Rectal smooth muscle tissue (tissue), 1 donor: ENCODE results near the gene SLIT2.

Experiments used
- H3K27ac ChIP-seq: one replicate; pipeline ENCODE4 v1.7.0; 2013; ENCODE audit warnings: low read depth, low read length, inconsistent platforms
- H3K27me3 ChIP-seq: one replicate; pipeline ENCODE4 v1.7.0; 2013; ENCODE audit warnings: low read length; ENCODE audit not compliant: control insufficient read depth, insufficient read depth
- H3K36me3 ChIP-seq: one replicate; pipeline ENCODE4 v1.7.0; 2013; ENCODE audit warnings: low read length; ENCODE audit not compliant: control insufficient read depth, insufficient read depth
- H3K4me1 ChIP-seq: one replicate; pipeline ENCODE4 v1.7.0; 2013; ENCODE audit warnings: low read length; ENCODE audit not compliant: control insufficient read depth, insufficient read depth
- H3K4me3 ChIP-seq: one replicate; pipeline ENCODE4 v1.7.0; 2013; ENCODE audit warnings: low read length
- H3K9ac ChIP-seq: one replicate; pipeline ENCODE4 v1.7.0; 2013; ENCODE audit warnings: low read length

SLIT2 gene

DNA sequence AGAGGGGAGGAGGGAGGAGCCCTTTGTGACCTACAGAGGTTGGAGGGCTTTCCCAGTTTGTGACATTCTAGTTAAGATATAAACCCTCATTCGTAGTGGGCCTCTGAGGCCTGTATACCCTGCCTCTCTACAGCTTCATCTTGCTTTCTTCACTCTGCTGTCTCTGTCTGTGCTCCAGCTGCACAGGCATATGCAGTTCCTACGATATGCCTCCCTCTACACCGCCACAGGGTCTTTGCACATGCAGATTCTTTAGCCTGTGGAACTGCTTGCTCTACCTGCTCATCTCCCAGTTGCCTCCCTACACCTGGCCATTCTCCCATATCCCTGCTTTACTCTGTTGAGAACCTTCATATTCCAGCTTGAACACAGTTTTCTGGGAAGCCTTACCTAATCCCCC, 38.1 kb downstream of the SLIT2 start:
- no peak overlapping the region for H3K9ac ChIP-seq

DNA sequence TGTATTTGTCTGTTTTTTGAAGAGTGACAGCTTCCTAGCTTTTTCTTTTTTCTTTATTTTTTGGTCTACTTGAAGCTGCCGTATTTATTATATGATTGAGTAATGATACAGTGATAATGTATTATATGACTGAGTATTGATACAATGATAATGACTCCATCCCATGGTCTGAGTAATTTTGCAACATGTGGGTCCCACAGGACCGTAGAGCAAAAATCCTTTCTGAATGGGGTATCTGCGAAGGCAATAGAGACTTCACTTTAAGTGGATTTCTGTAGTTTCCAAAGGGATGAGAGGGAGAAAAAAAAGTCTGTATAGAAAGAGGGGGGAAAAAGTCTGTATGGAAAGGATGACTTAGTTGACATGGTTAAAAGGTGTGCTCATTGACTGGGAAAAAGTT, 41.0 kb downstream of the SLIT2 start:
- H3K4me1 ChIP-seq, result no peaks in the 10 kb centered on the region
- H3K27me3 ChIP-seq, result no peaks in the 10 kb centered on the region
- no peak overlapping the region for H3K9ac ChIP-seq
- H3K27ac ChIP-seq, result no peak overlapping the region
- H3K4me3 ChIP-seq, result no peak overlapping the region
- no peaks in the 10 kb centered on the region for H3K36me3 ChIP-seq

More for the DNA sequence above, 38.1 kb downstream of the SLIT2 start:
- Histone ChIP-seq H3K27me3 (no peaks in the 10 kb centered on the region), H3K4me1 (peaks cover under 1% of the 10 kb centered on the region), H3K4me3 (no peak overlapping the region), H3K27ac (no peak overlapping the region), H3K36me3 (no peaks in the 10 kb centered on the region)

DNA sequence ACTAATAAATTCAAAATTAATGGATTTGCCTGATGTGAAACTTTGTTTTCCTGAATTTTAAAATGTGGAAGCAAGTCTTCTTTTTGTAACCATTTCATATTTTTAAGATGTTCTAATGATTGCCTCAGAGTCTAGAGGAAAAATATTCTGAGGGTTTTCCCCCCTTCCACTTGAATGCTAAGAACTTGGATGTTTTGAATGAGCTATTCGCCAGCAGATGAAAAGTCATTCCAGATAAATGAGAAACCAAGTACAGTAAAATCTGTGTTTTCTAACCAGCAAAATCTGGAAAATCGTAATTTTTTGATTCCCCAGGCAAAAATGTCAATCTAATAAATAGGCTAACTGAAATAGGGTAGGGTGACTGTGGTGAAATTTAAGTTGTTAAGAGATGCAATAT, 45.6 kb downstream of the SLIT2 start:
- H3K27me3 ChIP-seq, result no peaks in the 10 kb centered on the region
- H3K36me3 ChIP-seq, result no peaks in the 10 kb centered on the region
- no peaks in the 10 kb centered on the region for H3K4me1 ChIP-seq
- H3K4me3 ChIP-seq, result no peak overlapping the region
- H3K9ac ChIP-seq, result no peak overlapping the region
- H3K27ac ChIP-seq, result no peak overlapping the region

DNA sequence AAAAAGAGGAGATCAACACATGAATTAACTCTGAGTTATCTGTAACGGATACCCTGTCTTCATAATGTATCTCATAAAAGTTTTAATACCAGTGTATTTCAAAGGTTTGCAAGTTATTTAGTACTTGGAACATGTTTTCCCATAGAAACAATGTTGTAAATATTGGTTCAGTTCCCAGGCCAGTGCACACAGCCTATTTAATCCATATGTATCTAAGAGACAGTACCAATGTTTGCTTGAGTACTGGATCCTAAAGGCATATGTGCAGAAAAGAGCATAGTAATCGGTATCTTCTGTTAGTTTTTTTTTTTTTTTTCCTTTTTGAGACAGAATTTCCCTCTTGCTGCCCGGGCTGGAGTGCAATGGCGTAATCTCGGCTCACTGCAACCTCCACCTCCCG, 46.1 kb downstream of the SLIT2 start:
- Histone ChIP-seq H3K9ac (no peak overlapping the region), H3K36me3 (no peaks in the 10 kb centered on the region), H3K4me3 (no peak overlapping the region), H3K27me3 (no peaks in the 10 kb centered on the region), H3K27ac (no peak overlapping the region), H3K4me1 (no peaks in the 10 kb centered on the region)

- H3K4me1 ChIP-seq, result no peaks in the 10 kb centered on the region
- H3K27me3 ChIP-seq, result no peaks in the 10 kb centered on the region
- H3K27ac ChIP-seq, result no peak overlapping the region
- H3K9ac ChIP-seq, result no peak overlapping the region
- H3K4me3 ChIP-seq, result no peak overlapping the region
- no peaks in the 10 kb centered on the region for H3K36me3 ChIP-seq
Measured at GRCh38 chr4:20298455-20298854, 46.8 kb downstream of the SLIT2 start.

GRCh38 chr4:20298986-20299385, 47.3 kb downstream of the SLIT2 start:
- H3K36me3 ChIP-seq, result no peaks in the 10 kb centered on the region
- H3K4me1 ChIP-seq, result no peaks in the 10 kb centered on the region
- H3K9ac ChIP-seq, result no peak overlapping the region
- no peak overlapping the region for H3K4me3 ChIP-seq
- H3K27me3 ChIP-seq, result no peaks in the 10 kb centered on the region
- no peak overlapping the region for H3K27ac ChIP-seq

DNA sequence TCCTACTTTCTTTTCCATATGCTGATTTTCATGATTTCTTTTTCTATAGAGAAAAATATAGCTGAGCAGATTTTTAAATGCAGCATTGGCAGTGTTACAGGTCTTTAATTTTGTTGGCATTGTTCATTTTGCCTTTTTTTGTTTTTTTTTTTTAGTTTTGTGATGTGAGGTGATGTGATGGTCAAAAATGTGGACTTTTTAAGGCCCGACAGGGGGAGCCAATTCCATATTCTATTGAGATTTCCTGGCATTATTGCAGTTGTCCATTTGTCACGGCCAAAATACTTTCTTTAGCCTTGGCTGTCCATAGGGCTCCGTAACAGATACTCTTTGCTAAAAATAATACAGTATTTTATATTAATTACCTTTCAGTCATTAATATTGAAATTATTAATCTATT, 47.8 kb downstream of the SLIT2 start:
- Histone ChIP-seq H3K27me3 (no peaks in the 10 kb centered on the region), H3K4me1 (no peaks in the 10 kb centered on the region), H3K4me3 (no peak overlapping the region), H3K27ac (no peak overlapping the region), H3K9ac (no peak overlapping the region), H3K36me3 (no peaks in the 10 kb centered on the region)

GRCh38 chr4:20301161-20301560, 49.5 kb downstream of the SLIT2 start:
- Histone ChIP-seq H3K4me1 (no peaks in the 10 kb centered on the region), H3K27ac (no peak overlapping the region), H3K9ac (no peak overlapping the region), H3K27me3 (no peaks in the 10 kb centered on the region), H3K36me3 (no peaks in the 10 kb centered on the region), H3K4me3 (no peak overlapping the region)
